GM21381 (cell line): Measurements from ENCODE around the gene NBPF12.
"Not testable (repeated sequence)": the region's sequence is repeated elsewhere in the genome, so short reads cannot be mapped to it uniquely, and the experiment has no call there.

Source experiments
- ATAC-seq: cut with Tn5 transposase; IDR thresholded peaks from one replicate; pipeline ENCODE4 v1.9.1; 2021; ENCODE audit warnings: mild to moderate bottlenecking, moderate library complexity; ENCODE audit not compliant: unreplicated experiment

Gene NBPF12

DNA sequence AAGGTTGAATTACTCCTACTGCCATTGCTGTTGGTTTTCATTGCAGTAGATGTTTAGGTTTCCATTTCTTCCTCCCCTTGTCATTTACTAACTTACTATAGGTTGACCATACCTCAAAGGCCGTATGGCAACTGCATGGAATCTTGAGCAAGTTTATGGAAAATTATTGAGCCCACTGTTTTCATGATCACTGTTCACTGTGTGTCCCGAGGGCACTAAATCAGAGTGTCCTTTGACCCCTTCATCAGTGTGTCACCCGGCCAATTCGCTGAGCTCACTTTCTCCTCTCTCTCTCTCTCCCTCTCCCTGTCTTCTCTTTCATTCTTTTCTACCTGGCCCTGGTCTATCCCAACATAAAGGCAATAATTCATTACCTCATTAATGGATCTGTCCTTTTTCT, 47.7 kb downstream of the NBPF12 start:
- ATAC-seq: not testable (repeated sequence)

GRCh38 chr1:146986450-146986849, 48.3 kb downstream of the NBPF12 start:
- ATAC-seq: not testable (repeated sequence)

- not testable (repeated sequence) for ATAC-seq
Observed at GRCh38 chr1:146987502-146987901, 49.4 kb downstream of the NBPF12 start.

DNA sequence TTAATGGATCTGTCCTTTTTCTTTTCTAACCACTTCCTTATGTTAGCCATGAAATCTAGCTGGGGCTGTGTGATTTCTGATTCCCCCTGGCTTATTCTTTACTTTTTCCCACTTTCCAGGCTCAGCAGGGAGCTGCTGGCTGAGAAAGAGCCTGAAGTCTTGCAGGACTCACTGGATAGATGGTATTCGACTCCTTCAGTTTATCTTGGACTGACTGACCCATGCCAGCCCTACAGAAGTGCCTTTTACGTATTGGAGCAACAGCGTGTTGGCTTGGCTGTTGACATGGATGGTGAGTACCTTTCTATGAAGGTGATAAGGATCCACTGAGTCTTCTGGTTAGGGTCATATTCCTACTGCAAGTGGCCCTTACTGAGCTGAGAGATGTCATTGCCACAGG, 51.3 kb downstream of the NBPF12 start:
- not testable (repeated sequence) for ATAC-seq

GRCh38 chr1:147008495-147008894, 70.4 kb downstream of the NBPF12 start:
- not testable (repeated sequence) for ATAC-seq

- not testable (repeated sequence) for ATAC-seq
Observed at GRCh38 chr1:147026975-147027374, 88.9 kb downstream of the NBPF12 start.

GRCh38 chr1:147030066-147030653, 92.0 kb downstream of the NBPF12 start:
- ATAC-seq: not testable (repeated sequence)

- no peak for ATAC-seq
Observed at GRCh38 chr1:147039916-147040315, 101.8 kb downstream of the NBPF12 start.

GRCh38 chr1:147042891-147043290, 104.8 kb downstream of the NBPF12 start:
- ATAC-seq: not testable (repeated sequence)

GRCh38 chr1:147044511-147044910, 106.4 kb downstream of the NBPF12 start:
- ATAC-seq: not testable (repeated sequence)
